ENCODE results near the gene CUX1.

CUX1 gene

DNA sequence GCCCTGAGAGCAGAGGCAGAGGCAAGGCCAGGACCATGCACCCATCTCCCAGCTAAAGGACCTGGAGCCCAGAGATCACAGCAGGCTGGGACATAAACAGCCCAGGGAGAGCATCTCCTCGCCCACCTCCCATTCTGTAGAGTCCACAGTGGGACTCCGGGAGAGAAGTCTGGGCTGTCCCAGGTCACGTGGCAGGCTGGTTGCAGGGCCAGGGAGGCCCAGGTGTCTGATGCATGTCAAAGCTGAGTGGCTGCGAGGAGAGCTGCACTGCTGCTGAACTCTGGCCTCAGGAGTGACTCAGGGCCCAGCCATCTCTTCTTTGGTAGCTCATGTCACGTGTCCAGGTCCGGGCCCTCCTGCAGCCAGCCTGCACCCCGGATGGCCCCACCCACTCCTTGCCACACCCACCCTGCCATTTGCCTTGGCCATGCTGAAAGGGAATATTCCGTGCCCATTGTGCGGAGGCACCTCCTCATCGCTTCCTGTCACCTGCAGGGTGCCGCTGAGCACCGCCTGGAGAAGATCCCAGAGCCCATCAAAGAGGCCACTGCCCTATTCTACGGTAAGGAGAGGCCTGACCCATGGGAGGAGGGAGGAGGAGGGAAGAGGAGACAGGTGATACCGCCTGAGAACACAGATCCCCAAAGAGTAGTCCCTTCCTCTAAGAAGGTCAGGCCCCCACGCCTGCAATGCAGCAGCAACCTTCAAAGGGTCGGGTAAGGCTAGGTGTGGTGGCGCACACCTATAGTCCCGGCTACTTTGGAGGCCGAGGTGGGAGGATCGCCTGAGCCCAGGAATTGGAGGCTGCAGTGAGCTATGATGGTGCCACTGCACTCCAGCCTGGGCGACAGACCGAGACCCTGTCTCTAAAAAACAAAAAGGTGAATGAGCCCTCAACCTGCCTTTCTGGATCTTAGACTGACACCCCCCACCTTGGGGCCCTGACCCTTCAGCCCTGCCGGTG is 456.6 kb downstream of the CUX1 start:
- TF ChIP-seq, protein P1, sequence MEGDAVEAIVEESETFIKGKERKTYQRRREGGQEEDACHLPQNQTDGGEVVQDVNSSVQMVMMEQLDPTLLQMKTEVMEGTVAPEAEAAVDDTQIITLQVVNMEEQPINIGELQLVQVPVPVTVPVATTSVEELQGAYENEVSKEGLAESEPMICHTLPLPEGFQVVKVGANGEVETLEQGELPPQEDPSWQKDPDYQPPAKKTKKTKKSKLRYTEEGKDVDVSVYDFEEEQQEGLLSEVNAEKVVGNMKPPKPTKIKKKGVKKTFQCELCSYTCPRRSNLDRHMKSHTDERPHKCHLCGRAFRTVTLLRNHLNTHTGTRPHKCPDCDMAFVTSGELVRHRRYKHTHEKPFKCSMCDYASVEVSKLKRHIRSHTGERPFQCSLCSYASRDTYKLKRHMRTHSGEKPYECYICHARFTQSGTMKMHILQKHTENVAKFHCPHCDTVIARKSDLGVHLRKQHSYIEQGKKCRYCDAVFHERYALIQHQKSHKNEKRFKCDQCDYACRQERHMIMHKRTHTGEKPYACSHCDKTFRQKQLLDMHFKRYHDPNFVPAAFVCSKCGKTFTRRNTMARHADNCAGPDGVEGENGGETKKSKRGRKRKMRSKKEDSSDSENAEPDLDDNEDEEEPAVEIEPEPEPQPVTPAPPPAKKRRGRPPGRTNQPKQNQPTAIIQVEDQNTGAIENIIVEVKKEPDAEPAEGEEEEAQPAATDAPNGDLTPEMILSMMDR (IDR thresholded peaks at IDR 0.05; ENCODE audit: insufficient read depth, low read depth, low read length, missing control alignments) = no peak
- H3K4me3 ChIP-seq (ENCODE audit: low read length) = no peak overlapping the region
- DNase-seq (ENCODE audit: low read depth) = peak; percentile 83

DNA sequence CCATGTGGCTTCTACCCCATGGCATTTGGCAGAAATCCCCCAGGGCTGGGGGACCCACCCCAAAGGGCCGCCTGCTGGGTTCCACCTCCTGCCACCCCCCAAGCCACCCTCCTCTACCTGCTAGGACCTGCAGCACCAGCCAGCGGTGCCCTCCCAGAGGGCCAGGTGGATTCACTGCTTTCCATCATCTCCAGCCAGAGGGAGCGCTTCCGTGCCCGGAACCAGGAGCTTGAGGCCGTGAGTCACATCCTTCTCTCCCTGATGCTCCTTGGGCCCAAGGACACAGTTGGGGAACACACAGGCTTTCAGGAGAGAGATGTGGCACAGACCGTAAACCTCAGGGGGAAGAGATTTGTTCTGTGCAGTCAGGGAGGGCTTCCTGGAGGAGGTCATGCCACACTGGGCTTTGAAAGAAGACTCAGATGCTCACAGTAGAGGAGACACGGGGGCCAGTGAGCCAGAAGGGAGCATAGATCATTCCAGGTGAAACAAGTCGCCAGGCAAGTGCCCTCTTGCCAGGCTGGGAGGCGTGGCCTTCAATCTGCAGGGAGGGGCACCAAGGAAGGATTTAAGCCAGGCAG is 457.8 kb downstream of the CUX1 start:
- H3K4me3 ChIP-seq (ENCODE audit: low read length) = no peak overlapping the region
- DNase-seq (ENCODE audit: low read depth) = peak; percentile 26
- TF ChIP-seq, protein P1 (IDR thresholded peaks at IDR 0.05; ENCODE audit: insufficient read depth, low read depth, low read length, missing control alignments) = no peak

DNA sequence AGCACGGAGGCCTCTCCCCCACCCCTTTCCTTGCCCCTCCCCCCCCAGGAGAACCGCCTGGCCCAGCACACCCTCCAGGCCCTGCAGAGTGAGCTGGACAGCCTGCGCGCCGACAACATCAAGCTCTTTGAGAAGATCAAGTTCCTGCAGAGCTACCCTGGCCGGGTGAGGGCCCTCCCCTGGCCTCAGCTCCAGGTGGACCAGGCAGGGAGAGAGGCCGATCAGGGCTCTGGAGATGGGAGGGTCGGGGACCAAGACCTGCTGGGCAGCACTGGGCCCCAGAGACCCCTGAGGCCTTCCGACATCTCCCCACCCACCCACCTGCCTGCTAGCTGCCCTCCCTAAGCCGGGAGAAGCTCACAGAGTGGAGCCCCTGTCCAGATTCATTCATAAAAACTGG is 460.5 kb downstream of the CUX1 start:
- TF ChIP-seq, protein P1 (IDR thresholded peaks at IDR 0.05; ENCODE audit: insufficient read depth, low read depth, low read length, missing control alignments) = no peak
- H3K4me3 ChIP-seq (ENCODE audit: low read length) = no peak overlapping the region
- no peak for DNase-seq (ENCODE audit: low read depth)

DNA sequence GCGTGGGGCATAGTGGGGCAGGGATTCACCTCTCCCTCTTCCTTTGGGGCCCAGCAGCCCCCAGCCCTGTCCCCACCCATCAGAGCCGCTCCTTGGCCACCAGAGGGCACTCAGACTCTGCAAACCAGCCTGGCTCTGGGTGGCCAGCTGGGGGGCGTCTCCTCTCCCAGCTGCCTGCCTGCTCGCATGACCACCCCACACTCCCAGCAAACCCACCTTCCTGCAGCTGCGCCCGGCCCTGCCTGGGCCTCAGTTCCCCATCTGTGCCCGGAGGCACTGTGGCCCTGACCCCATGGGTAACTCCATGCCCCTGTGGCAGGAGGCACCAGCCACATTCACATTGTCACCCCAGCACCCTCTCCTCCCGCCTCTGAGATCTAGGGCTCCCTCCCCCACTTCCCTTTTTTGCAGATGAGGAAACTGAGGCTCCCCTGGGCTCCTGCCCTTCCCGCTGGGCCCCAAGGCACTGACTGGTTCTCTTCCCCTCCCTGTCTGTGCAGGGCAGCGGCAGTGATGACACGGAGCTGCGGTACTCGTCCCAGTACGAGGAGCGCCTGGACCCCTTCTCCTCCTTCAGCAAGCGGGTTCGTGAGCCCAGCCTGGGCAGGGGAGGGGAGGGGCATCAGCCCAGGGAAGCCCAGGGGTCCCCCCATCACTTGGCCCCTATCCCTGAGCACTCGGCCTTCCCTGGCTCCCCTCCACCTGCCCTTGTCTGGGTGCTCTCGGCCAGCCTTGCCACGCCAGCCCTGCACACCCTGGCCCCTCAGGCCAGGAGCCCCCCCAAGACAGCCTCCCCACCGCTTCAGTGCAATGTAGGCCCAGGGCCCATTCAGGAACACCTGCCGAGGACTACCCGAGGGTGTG is 462.3 kb downstream of the CUX1 start:
- TF ChIP-seq, protein P1 (IDR thresholded peaks at IDR 0.05; ENCODE audit: insufficient read depth, low read depth, low read length, missing control alignments) = peak; percentile 76
- no peak overlapping the region for H3K4me3 ChIP-seq (ENCODE audit: low read length)
- peak; percentile 52 for DNase-seq (ENCODE audit: low read depth)

DNA sequence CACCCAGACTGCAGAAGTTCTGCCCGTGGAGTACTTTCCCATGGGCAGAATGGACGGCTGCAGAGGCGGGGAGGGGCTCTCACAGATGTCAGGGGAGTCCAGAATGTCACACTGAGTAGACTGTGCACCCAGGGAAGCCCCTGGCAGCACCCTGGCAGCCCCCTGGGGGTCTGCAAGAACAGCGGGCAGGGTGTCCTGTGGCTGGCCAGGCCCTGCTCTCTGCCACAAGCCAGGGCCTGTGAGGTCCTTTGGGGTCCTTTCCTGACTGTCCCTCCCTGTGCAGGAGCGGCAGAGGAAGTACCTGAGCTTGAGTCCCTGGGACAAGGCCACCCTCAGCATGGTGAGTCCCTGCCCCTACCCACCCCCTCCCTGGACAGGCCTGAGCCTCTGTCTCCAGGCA is 463.1 kb downstream of the CUX1 start:
- TF ChIP-seq, protein P1 (IDR thresholded peaks at IDR 0.05; ENCODE audit: insufficient read depth, low read depth, low read length, missing control alignments) = no peak
- no peak for DNase-seq (ENCODE audit: low read depth)

DNA sequence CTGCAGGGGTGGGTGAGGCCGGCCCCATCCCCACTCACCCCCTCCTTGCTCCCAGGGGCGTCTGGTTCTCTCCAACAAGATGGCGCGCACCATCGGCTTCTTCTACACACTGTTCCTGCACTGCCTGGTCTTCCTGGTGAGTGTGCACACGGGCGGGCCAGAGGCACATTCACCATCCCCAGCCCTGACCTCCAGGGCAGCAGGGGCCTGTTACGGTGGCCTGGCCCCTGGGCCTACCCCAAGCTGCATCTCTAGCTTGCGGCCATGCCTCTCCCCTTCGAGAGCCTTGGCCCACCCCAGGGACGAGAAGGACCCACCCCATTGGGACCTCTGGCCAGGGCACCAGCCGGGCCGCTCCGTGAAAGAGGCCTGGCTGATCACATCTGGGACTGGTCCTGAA is 464.4 kb downstream of the CUX1 start:
- DNase-seq (ENCODE audit: low read depth) = no peak
- TF ChIP-seq, protein P1 (IDR thresholded peaks at IDR 0.05; ENCODE audit: insufficient read depth, low read depth, low read length, missing control alignments) = no peak
- no peak overlapping the region for H3K4me3 ChIP-seq (ENCODE audit: low read length)

More for the DNA sequence above, 463.1 kb downstream of the CUX1 start:
- no peak overlapping the region for H3K4me3 ChIP-seq (ENCODE audit: low read length)

All from epithelial cell of esophagus (primary cell).